ENCODE results near the gene MOB1A.

Gene MOB1A

GRCh38 chr2:74178211-74179062, at the start of gene MOB1A:
MOB1A (minus strand) TSS chr2:74178879; CDS start chr2:74178674, 205 bp downstream.
- TF ChIP-seq EZH2 (IDR thresholded peaks at IDR 0.05) (no peak), POLR2AphosphoS5 (IDR thresholded peaks at IDR 0.05; ENCODE audit: borderline replicate concordance, low read depth, low read length) (peak; percentile 94)
- H3K9me3 ChIP-seq (ENCODE audit: low read depth, low read length) = peaks cover 15% of the 10 kb centered on the region; the same call in 1 of the 2 replicates
- H3K9ac ChIP-seq (ENCODE audit: insufficient read length) = peak within 1 kb of the TSS; percentile 96
- peaks cover 31% of the 10 kb centered on the region for H3K36me3 ChIP-seq (ENCODE audit: insufficient read depth, low read length)
- peak; percentile 92 for DNase-seq (ENCODE audit: low read depth, low spot score)
- H3K27ac ChIP-seq = peak within 1 kb of the TSS; percentile 78
- peak within 1 kb of the TSS; percentile 87 for H3K4me3 ChIP-seq

DNA sequence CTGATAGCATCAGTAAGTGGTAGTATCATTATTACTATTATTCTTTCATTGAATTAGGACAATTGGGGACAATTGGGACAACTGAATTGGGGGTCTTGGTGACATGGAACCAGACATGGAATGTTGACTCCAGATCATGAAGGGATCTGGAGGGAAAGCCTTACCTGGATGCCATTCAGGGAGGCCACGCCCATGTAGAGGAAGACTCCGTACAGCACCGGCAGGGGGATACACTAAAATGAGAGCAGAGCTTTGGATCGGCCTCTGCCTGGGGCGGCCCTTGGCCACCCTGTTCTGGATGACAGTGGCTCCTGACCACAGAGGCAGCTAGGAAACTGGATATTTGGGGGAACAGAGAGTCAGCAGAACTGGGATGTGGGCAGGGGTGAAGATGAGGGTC, 49.0 kb upstream of the MOB1A start:
- H3K9ac ChIP-seq (ENCODE audit: insufficient read length) = no peak overlapping the region
- no peak overlapping the region for H3K4me3 ChIP-seq
- no peak for DNase-seq (ENCODE audit: low read depth, low spot score)
- TF ChIP-seq POLR2AphosphoS5 (IDR thresholded peaks at IDR 0.05; ENCODE audit: borderline replicate concordance, low read depth, low read length) (no peak), FOXP2 (optimal IDR thresholded peaks at IDR 0.05; ENCODE audit: control extremely low read depth, extremely low read length, insufficient read depth) (no peak), EZH2 (IDR thresholded peaks at IDR 0.05) (no peak)
- H3K27ac ChIP-seq = no peak overlapping the region
- no peaks in the 10 kb centered on the region for H3K9me3 ChIP-seq (ENCODE audit: low read depth, low read length)
- no peaks in the 10 kb centered on the region for H3K36me3 ChIP-seq (ENCODE audit: insufficient read depth, low read length)

DNA sequence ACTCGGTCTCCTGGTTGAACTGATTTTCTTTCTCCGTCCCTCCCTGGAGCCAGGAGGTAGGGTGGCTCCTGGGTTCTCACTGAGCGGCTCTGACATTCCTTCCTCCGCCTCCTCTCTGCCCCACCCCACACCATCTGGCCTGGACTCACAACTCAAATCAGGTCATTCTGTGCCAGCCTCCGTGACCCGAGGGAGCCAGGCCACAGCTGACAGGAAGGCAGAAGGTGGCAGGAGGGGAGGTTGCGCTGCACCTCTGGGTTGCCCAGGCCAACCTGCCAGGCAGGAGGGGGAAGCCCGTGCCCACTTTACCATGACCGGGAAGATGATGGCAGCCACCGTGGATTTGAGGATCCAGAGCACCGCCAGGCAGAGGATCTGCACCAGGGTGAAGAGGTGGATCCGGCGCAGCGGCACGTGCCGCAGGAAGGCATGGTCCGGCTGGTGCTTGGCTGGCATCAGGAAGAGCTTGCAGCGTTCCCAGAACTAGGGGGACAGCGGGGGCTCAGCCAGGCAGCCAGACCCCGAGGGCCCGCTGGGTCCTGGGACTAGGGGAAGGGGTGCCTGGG, 48.1 kb upstream of the MOB1A start:
- Histone ChIP-seq H3K9ac (ENCODE audit: insufficient read length) (no peak overlapping the region), H3K27ac (no peak overlapping the region), H3K9me3 (ENCODE audit: low read depth, low read length) (no peaks in the 10 kb centered on the region), H3K4me3 (no peak overlapping the region), H3K36me3 (ENCODE audit: insufficient read depth, low read length) (no peaks in the 10 kb centered on the region)
- no peak for DNase-seq (ENCODE audit: low read depth, low spot score)
- no peak for TF ChIP-seq POLR2AphosphoS5 (IDR thresholded peaks at IDR 0.05; ENCODE audit: borderline replicate concordance, low read depth, low read length)
- no peak for TF ChIP-seq EZH2 (IDR thresholded peaks at IDR 0.05)
- TF ChIP-seq FOXP2 (optimal IDR thresholded peaks at IDR 0.05; ENCODE audit: control extremely low read depth, extremely low read length, insufficient read depth) = no peak

- Histone ChIP-seq H3K9ac (ENCODE audit: insufficient read length) (no peak overlapping the region), H3K4me3 (no peak overlapping the region), H3K36me3 (ENCODE audit: insufficient read depth, low read length) (no peaks in the 10 kb centered on the region; the same call in 1 of the 2 replicates), H3K27ac (no peak overlapping the region), H3K9me3 (ENCODE audit: low read depth, low read length) (no peaks in the 10 kb centered on the region)
- no peak for TF ChIP-seq POLR2AphosphoS5 (IDR thresholded peaks at IDR 0.05; ENCODE audit: borderline replicate concordance, low read depth, low read length)
- TF ChIP-seq FOXP2 (optimal IDR thresholded peaks at IDR 0.05; ENCODE audit: control extremely low read depth, extremely low read length, insufficient read depth) = no peak
- no peak for TF ChIP-seq EZH2 (IDR thresholded peaks at IDR 0.05)
- DNase-seq (ENCODE audit: low read depth, low spot score) = no peak
Measured at GRCh38 chr2:74225698-74226459, 47.2 kb upstream of the MOB1A start.

DNA sequence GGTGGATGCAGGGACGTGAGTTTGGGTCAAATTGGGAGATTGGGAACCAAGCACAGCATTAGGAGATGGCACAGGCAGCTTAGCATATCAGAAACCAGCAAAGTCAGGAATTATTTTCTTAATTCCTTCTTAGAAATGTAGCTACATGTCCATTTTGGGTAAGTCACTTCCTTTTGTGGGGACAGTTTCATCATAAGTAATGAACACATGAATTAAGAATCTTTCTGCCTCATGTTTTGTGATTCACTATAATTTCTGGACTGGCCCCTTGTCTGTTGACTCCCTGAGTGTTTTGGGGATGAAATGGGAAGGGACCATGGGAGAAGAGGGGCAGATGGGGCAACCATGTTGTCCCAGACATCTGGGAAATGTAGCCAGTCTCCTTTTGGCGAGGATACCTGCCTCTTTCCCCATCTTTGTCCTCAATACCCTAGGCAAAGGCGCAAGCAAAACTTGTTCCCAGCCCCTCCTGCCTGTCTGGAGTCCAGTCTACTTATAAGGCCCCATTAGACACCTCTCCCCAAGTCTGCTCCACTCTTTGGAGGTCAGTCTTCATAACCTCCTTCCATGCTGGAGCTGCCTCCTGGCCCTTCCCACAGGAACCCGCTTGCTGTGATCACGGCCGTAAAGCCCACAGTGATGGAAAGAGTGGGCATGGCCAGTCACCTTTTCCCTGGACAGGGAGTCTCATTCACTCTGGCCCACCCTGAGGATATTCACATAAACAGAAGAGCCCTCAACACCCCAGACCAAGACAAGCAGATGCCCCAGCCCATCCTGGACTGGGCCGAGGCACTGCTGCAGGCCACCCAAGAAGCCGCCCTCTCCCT, 45.5 kb upstream of the MOB1A start:
- Histone ChIP-seq H3K27ac (0 out of 2 replicates have a peak overlapping the region, but pooled peaks have one; percentile 53), H3K4me3 (no peak overlapping the region), H3K9ac (ENCODE audit: insufficient read length) (no peak overlapping the region), H3K9me3 (ENCODE audit: low read depth, low read length) (no peaks in the 10 kb centered on the region), H3K36me3 (ENCODE audit: insufficient read depth, low read length) (peaks cover 7% of the 10 kb centered on the region; the same call in 1 of the 2 replicates)
- TF ChIP-seq POLR2AphosphoS5 (IDR thresholded peaks at IDR 0.05; ENCODE audit: borderline replicate concordance, low read depth, low read length) (no peak), EZH2 (IDR thresholded peaks at IDR 0.05) (no peak), FOXP2 (optimal IDR thresholded peaks at IDR 0.05; ENCODE audit: control extremely low read depth, extremely low read length, insufficient read depth) (no peak)
- no peak for DNase-seq (ENCODE audit: low read depth, low spot score)

DNA sequence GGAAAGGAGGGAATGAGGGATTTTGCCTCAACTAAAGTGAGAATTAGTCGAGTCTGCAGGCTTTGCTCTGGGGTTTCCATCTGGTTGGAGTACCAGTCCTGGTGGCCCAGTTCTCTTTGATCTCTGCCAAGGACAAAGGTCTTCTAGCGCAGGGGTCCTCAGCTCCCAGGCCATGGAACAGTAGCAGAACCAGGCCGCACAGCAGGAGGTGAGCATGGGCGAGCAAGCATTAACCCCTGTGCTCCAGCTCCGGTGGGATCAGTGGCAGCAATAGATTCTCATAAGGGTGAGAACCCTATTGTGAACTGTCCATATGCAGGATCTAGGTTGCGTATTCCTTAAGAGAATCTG, 43.6 kb upstream of the MOB1A start:
- H3K9ac ChIP-seq (ENCODE audit: insufficient read length) = no peak overlapping the region
- H3K27ac ChIP-seq = no peak overlapping the region
- no peak for DNase-seq (ENCODE audit: low read depth, low spot score)
- no peaks in the 10 kb centered on the region for H3K9me3 ChIP-seq (ENCODE audit: low read depth, low read length)
- H3K36me3 ChIP-seq (ENCODE audit: insufficient read depth, low read length) = peaks cover 24% of the 10 kb centered on the region
- no peak overlapping the region for H3K4me3 ChIP-seq
- TF ChIP-seq FOXP2 (optimal IDR thresholded peaks at IDR 0.05; ENCODE audit: control extremely low read depth, extremely low read length, insufficient read depth) = no peak
- no peak for TF ChIP-seq EZH2 (IDR thresholded peaks at IDR 0.05)
- peak; percentile 9 for TF ChIP-seq POLR2AphosphoS5 (IDR thresholded peaks at IDR 0.05; ENCODE audit: borderline replicate concordance, low read depth, low read length)

DNA sequence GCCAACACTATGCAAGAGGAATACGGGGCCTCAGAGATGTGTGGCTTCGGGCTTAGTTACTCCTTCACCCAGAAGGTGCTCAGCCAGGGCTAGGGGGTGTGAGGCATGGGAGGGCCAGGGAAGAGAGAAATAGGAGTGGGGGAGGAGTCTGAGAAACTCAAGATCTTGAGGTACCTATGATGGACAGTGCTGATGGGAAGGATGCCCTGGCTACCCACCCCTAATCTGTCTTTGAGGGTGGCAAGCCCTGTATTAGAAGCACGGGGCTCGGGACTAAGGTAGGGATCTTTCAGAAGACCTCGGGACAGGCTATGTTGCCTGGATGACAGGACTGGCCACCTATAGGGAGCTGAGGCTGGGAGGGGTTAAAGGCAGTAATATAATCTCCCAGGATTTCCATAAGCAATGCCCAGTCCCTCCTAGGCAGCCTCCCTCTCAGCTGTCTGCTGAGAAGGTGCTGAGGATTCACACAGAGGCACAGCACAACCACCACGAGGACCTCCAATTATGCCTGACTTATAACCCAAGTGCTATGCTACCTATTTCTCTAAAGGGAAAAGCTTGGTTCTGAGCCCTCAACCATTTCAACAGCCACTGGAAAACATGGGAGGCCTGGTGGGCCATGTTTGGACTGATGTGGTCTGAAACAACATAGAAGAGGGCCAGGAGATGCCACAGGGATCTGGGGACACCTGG, 43.1 kb upstream of the MOB1A start:
- Histone ChIP-seq H3K9me3 (ENCODE audit: low read depth, low read length) (no peaks in the 10 kb centered on the region), H3K4me3 (no peak overlapping the region), H3K27ac (no peak overlapping the region), H3K36me3 (ENCODE audit: insufficient read depth, low read length) (peaks cover 29% of the 10 kb centered on the region), H3K9ac (ENCODE audit: insufficient read length) (no peak overlapping the region)
- TF ChIP-seq FOXP2 (optimal IDR thresholded peaks at IDR 0.05; ENCODE audit: control extremely low read depth, extremely low read length, insufficient read depth) (no peak), POLR2AphosphoS5 (IDR thresholded peaks at IDR 0.05; ENCODE audit: borderline replicate concordance, low read depth, low read length) (peak; percentile 17; the same call in 1 of the 2 replicates)
- no peak for DNase-seq (ENCODE audit: low read depth, low spot score)
